Hepatocyte (in vitro differentiated cells): ENCODE data around the gene DIS3L. TPM values are rescaled to one million over a fixed set of nuclear protein-coding genes. Genes with fewer than 3 reads are reported as not detected.

Experiments used
- DNase-seq: peaks from one replicate; pipeline ENCODE4 v3.0.0-alpha.2; 2016; ENCODE audit warnings: low spot score
- H2AFZ ChIP-seq: fragments of 200-600 bp; sonication (generic); 2 replicates; pipeline ENCODE4 v1.6.0; 2016; ENCODE audit warnings: antibody characterized with exemption, mild to moderate bottlenecking
- H3K27ac ChIP-seq: fragments of 200-600 bp; sonication (generic); 2 replicates; pipeline ENCODE4 v1.5.1; 2016; ENCODE audit warnings: mild to moderate bottlenecking
- H3K27me3 ChIP-seq: fragments of 200-600 bp; sonication (generic); 2 replicates; pipeline ENCODE4 v1.6.1; 2016
- H3K36me3 ChIP-seq: fragments of 200-600 bp; sonication (generic); replicated peaks from 2 replicates; pipeline ENCODE4 v1.5.1; 2016; ENCODE audit warnings: low read depth; ENCODE audit not compliant: insufficient read depth
- H3K4me1 ChIP-seq: fragments of 200-600 bp; sonication (generic); 2 replicates; pipeline ENCODE4 v1.5.1; 2016; ENCODE audit warnings: mild to moderate bottlenecking, moderate library complexity; ENCODE audit not compliant: insufficient read depth
- H3K4me2 ChIP-seq: fragments of 200-600 bp; sonication (generic); 2 replicates; pipeline ENCODE4 v1.6.0; 2016
- H3K4me3 ChIP-seq: fragments of 200-600 bp; sonication (generic); 2 replicates; pipeline ENCODE4 v1.5.1; 2016; ENCODE audit warnings: mild to moderate bottlenecking
- H3K79me2 ChIP-seq: fragments of 200-600 bp; sonication (generic); 2 replicates; pipeline ENCODE4 v1.6.0; 2017; ENCODE audit warnings: mild to moderate bottlenecking
- H3K9me2 ChIP-seq: fragments of 200-600 bp; sonication (generic); replicated peaks from 2 replicates; pipeline ENCODE4 v1.6.0; 2017; ENCODE audit warnings: mild to moderate bottlenecking; ENCODE audit not compliant: insufficient read depth
- H3K9me3 ChIP-seq: fragments of 200-600 bp; sonication (generic); 2 replicates; pipeline ENCODE4 v1.5.1; 2016; ENCODE audit warnings: low read depth, mild to moderate bottlenecking
- H4K20me1 ChIP-seq: fragments of 200-600 bp; sonication (generic); 2 replicates; pipeline ENCODE4 v1.6.0; 2016; ENCODE audit warnings: mild to moderate bottlenecking; ENCODE audit not compliant: insufficient read depth, poor library complexity, severe bottlenecking
- EZH2 ChIP-seq: fragments of 200-600 bp; sonication (generic); IDR thresholded peaks from 2 replicates; pipeline ENCODE4 v1.6.1; 2016; ENCODE audit warnings: antibody characterized with exemption, mild to moderate bottlenecking, borderline replicate concordance
- EZH2phosphoT487 ChIP-seq: fragments of 200-600 bp; sonication (generic); IDR thresholded peaks from one replicate; pipeline ENCODE4 v1.6.1; 2018; ENCODE audit warnings: antibody characterized with exemption, mild to moderate bottlenecking, low read depth, moderate library complexity; ENCODE audit not compliant: unreplicated experiment, severe bottlenecking
- WGBS: methylation state at CpG from one replicate; pipeline ENCODE4 v1.1.6; 2016; ENCODE audit warnings: low lambda C conversion rate; ENCODE audit errors: missing lambda C conversion rate; 5-methylcytosine and 5-hydroxymethylcytosine counted together
- polyA plus RNA-seq: library from polyadenylated mRNA; unstranded; fragments of >200 nt; fragmentation: Nextera tagmentation; extraction: Ambion mirVana; gene quantifications from 2 replicates; pipeline ENCODE4 v1.2.1, GENCODE V29; 2016
- total RNA-seq: library from RNA; depleted of rRNA; stranded (reverse); fragments of >200 nt; gene quantifications from 2 replicates; pipeline ENCODE4 v1.2.3, GENCODE V29; 2014
- TF ChIP-seq, protein P1 (sequence below): fragments of 200-600 bp; sonication (generic); IDR thresholded peaks from 2 replicates; pipeline ENCODE4 v1.5.1; 2016; ENCODE audit warnings: antibody characterized with exemption, mild to moderate bottlenecking; ENCODE audit not compliant: poor library complexity

The DIS3L gene
- total and polyA plus RNA-seq, 2 experiments from 2014 or later: 18.6 to 34.4 TPM

DNA sequence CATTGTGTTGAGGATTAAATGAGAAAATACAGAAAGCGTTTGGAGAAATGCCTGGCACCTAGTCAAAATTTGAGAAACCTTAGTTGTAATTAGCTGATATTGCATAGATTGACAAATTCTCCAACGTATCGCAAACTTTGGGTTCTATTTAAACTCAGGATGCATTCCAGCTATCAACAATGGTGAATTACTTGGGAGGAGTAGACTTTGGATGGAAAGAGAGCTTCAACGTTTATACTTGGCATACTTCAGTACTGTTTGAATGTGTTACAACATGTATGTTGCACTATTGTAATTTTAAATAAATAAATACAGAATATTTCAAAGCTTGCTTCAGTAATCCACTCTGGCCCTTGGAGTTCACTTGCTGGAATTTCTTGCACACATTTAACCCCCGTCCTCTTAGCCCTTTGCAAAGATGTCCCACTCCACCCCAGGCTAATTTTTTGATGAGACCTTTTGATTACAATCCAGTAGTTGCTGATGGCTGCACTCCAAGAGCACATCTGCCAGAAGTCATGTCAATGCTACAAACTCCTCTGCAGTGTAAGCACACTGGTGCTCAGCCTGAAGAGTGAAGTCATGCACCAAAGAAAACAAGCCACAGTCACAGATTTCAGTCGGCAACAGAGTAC is 4.7 kb upstream of the DIS3L start:
- no peak for TF ChIP-seq EZH2
- TF ChIP-seq, protein P1, sequence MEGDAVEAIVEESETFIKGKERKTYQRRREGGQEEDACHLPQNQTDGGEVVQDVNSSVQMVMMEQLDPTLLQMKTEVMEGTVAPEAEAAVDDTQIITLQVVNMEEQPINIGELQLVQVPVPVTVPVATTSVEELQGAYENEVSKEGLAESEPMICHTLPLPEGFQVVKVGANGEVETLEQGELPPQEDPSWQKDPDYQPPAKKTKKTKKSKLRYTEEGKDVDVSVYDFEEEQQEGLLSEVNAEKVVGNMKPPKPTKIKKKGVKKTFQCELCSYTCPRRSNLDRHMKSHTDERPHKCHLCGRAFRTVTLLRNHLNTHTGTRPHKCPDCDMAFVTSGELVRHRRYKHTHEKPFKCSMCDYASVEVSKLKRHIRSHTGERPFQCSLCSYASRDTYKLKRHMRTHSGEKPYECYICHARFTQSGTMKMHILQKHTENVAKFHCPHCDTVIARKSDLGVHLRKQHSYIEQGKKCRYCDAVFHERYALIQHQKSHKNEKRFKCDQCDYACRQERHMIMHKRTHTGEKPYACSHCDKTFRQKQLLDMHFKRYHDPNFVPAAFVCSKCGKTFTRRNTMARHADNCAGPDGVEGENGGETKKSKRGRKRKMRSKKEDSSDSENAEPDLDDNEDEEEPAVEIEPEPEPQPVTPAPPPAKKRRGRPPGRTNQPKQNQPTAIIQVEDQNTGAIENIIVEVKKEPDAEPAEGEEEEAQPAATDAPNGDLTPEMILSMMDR: no peak
- TF ChIP-seq EZH2phosphoT487: no peak
- peaks cover 17% of the 10 kb centered on the region for H3K4me1 ChIP-seq
- H3K27me3 ChIP-seq: no peaks in the 10 kb centered on the region
- no peak overlapping the region for H3K4me2 ChIP-seq
- H3K9me2 ChIP-seq: no peaks in the 10 kb centered on the region
- 67% methylated on average over 6 of the region's 6 CpGs for WGBS
- H2AFZ ChIP-seq: no peak overlapping the region
- no peak for DNase-seq
- H3K36me3 ChIP-seq: no peaks in the 10 kb centered on the region
- no peaks in the 10 kb centered on the region for H4K20me1 ChIP-seq
- H3K9me3 ChIP-seq: no peaks in the 10 kb centered on the region
- H3K4me3 ChIP-seq: no peak overlapping the region
- H3K27ac ChIP-seq: no peak overlapping the region
- H3K79me2 ChIP-seq: peaks cover 4% of the 10 kb centered on the region

DNA sequence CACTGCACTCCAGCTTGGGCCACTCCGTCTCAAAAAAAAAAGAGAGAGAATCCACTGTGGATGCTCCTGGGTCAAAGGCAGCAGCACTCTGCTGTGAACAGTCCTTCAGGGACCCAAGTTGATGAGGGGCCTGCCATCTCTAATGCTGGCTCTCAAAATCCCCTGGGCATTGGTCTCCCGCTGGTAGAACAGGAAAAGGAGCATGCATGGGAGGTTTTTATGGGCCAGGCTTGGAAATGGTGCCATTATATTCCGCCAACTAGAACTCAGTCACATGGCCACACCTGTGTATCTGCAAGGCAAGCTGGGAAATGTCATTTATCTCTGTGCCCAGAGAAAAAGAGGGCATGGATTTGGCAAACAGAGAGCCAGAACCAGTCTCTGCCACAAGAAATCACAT is 3.4 kb upstream of the DIS3L start:
- no peak overlapping the region for H3K4me3 ChIP-seq
- TF ChIP-seq, protein P1: no peak
- no peak for TF ChIP-seq EZH2phosphoT487
- no peak for TF ChIP-seq EZH2
- no peak overlapping the region for H2AFZ ChIP-seq
- no peaks in the 10 kb centered on the region for H4K20me1 ChIP-seq
- WGBS: 100% methylated on average over 3 of the region's 3 CpGs
- H3K9me2 ChIP-seq: no peaks in the 10 kb centered on the region
- H3K9me3 ChIP-seq: no peaks in the 10 kb centered on the region
- no peaks in the 10 kb centered on the region for H3K36me3 ChIP-seq
- DNase-seq: no peak
- H3K79me2 ChIP-seq: peaks cover 9% of the 10 kb centered on the region
- H3K27me3 ChIP-seq: no peaks in the 10 kb centered on the region
- H3K4me2 ChIP-seq: no peak overlapping the region
- no peak overlapping the region for H3K27ac ChIP-seq
- H3K4me1 ChIP-seq: peaks cover 26% of the 10 kb centered on the region

GRCh38 chr15:66290518-66290917 is 2.9 kb upstream of the DIS3L start:
- Histone ChIP-seq H3K4me3 (no peak overlapping the region), H3K79me2 (peaks cover 14% of the 10 kb centered on the region), H2AFZ (no peak overlapping the region), H3K36me3 (no peaks in the 10 kb centered on the region), H3K27ac (no peak overlapping the region), H3K4me1 (peaks cover 31% of the 10 kb centered on the region), H3K4me2 (no peak overlapping the region), H3K27me3 (no peaks in the 10 kb centered on the region), H4K20me1 (no peaks in the 10 kb centered on the region), H3K9me3 (no peaks in the 10 kb centered on the region), H3K9me2 (no peaks in the 10 kb centered on the region)
- no peak for TF ChIP-seq EZH2
- TF ChIP-seq, protein P1: no peak
- TF ChIP-seq EZH2phosphoT487: no peak
- DNase-seq: no peak
